Endodermal cell (in vitro differentiated cells): ENCODE data around the gene MPZL1. TPM values are rescaled to one million over a fixed set of nuclear protein-coding genes. Genes with fewer than 3 reads are reported as not detected.

Experiments used
- DNase-seq: peaks from one replicate; pipeline ENCODE4 v3.0.0-alpha.2; 2017
- H3K27ac ChIP-seq: 2 replicates; pipeline ENCODE4 v1.5.1; 2013; ENCODE audit warnings: mild to moderate bottlenecking, low read depth, low read length, moderate library complexity
- H3K27me3 ChIP-seq: 2 replicates; pipeline ENCODE4 v1.6.1; 2013; ENCODE audit warnings: mild to moderate bottlenecking, low read length, moderate library complexity; ENCODE audit not compliant: insufficient read depth, control insufficient read depth, poor library complexity, severe bottlenecking
- H3K36me3 ChIP-seq: 2 replicates; pipeline ENCODE4 v1.7.0; 2013; ENCODE audit warnings: mild to moderate bottlenecking, low read length, moderate library complexity; ENCODE audit not compliant: control insufficient read depth, insufficient read depth
- H3K4me1 ChIP-seq: one replicate; pipeline ENCODE4 v1.7.0; 2013; ENCODE audit warnings: low read length; ENCODE audit not compliant: control insufficient read depth, insufficient read depth
- H3K4me3 ChIP-seq: 2 replicates; pipeline ENCODE4 v1.5.1; 2013; ENCODE audit warnings: mild to moderate bottlenecking, low read length, moderate library complexity
- H3K9ac ChIP-seq: 2 replicates; pipeline ENCODE4 v1.6.1; 2013; ENCODE audit warnings: mild to moderate bottlenecking, low read length, moderate library complexity; ENCODE audit not compliant: poor library complexity, severe bottlenecking; ENCODE audit errors: extremely low read depth
- H3K9me3 ChIP-seq: 2 replicates; pipeline ENCODE4 v1.6.1; 2013; ENCODE audit warnings: mild to moderate bottlenecking, low read length, moderate library complexity; ENCODE audit not compliant: control insufficient read depth
- H3K27ac Mint-ChIP-seq: 2 replicates; pipeline ENCODE4 v1.8.0; 2020; ENCODE audit warnings: mixed read lengths
- H3K27me3 Mint-ChIP-seq: 2 replicates; pipeline ENCODE4 v1.8.0; 2021; ENCODE audit warnings: mild to moderate bottlenecking, mixed read lengths; ENCODE audit not compliant: insufficient read depth
- H3K36me3 Mint-ChIP-seq: 2 replicates; pipeline ENCODE4 v1.8.0; 2020; ENCODE audit warnings: low read depth, mixed read lengths
- H3K4me1 Mint-ChIP-seq: 2 replicates; pipeline ENCODE4 v1.8.0; 2020; ENCODE audit warnings: mixed read lengths
- H3K4me3 Mint-ChIP-seq: 2 replicates; pipeline ENCODE4 v1.8.0; 2020; ENCODE audit warnings: mild to moderate bottlenecking, moderate library complexity, mixed read lengths
- H3K9me3 Mint-ChIP-seq: 2 replicates; pipeline ENCODE4 v1.8.0; 2020; ENCODE audit warnings: mild to moderate bottlenecking, mixed read lengths
- CTCF ChIP-seq: fragments of 200-600 bp; sonication (generic); conservative IDR thresholded peaks from 2 replicates; pipeline ENCODE4 v1.5.0; 2021; ENCODE audit warnings: antibody characterized with exemption, mild to moderate bottlenecking
- WGBS, 2 experiments: methylation state at CpG; one replicate each; pipeline versions ENCODE4 v1.1.5 to v1.1.7; 2013; ENCODE audit warnings: missing lambda C conversion rate in 2 of 2, mixed read lengths in 1 of 2; ENCODE audit not compliant: insufficient coverage in 1 of 2, insufficient read length in 1 of 2; 5-methylcytosine and 5-hydroxymethylcytosine counted together
- total RNA-seq, 2 donors: library from RNA; stranded (reverse); fragmentation: NEBNext Ultra II Directional in 1 of 2; extraction: Animal tissue kit (Norgen Biotek cat#: 25700) in 1 of 2; gene quantifications; 2 replicates in 1 of 2; 3 replicates in 1 of 2; pipeline ENCODE4 v1.2.1, GENCODE V29; 2021

Gene MPZL1
- total RNA-seq, 2 donors from 2014 or later = 111 to 114 TPM

DNA sequence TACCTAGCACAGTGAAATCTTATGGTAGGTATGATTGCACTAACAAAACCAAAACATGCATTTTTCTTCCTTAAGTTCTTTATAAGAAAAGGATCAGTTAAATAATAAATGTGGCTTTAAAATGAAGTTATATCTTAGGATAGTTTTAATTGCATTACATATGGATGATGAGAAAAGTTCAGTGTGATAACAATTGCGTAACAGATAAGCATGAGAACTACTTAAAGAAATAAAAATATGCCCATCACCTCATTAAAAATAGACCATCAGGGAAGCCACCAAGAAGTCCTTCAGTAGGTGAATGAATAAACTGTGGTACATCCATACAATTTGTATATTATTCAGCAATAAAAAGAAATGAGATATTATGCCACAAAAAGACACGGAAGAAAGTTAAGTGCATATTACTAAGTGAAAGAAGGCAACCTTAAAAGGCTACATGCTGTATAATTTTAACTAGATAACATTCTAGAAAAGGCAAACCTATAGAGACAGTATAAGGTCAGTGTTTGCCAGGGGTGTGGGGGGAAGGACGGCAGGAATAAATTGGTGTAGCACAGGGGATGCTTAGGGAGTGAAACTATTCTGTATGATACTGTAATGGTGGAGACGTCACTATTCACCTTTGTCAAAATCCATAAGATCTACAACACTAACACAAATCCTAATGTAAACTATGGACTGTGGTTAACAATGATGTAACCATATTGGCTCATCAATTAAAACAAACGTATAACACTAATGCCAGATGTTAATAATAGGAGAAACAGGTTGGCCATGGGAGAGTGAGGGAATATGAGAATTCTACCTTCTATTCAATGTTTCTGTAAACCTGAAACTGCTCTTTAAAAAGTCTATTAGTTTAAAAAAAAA, 42.9 kb downstream of the MPZL1 start:
- Mint-ChIP-seq H3K27ac (no peak overlapping the region), H3K27me3 (peaks cover 4% of the 10 kb centered on the region), H3K36me3 (peaks cover 31% of the 10 kb centered on the region), H3K4me3 (no peak overlapping the region), H3K4me1 (peaks cover 38% of the 10 kb centered on the region), H3K9me3 (no peaks in the 10 kb centered on the region)
- H3K4me1 ChIP-seq = no peaks in the 10 kb centered on the region
- 90 to 100% methylated on average over 1 to 5 of the region's 5 CpGs for WGBS, 2 experiments
- no peak overlapping the region for H3K4me3 ChIP-seq
- H3K9ac ChIP-seq = no peak overlapping the region
- H3K9me3 ChIP-seq = no peaks in the 10 kb centered on the region
- peaks cover 25% of the 10 kb centered on the region for H3K36me3 ChIP-seq
- no peaks in the 10 kb centered on the region for H3K27me3 ChIP-seq
- DNase-seq = no peak
- H3K27ac ChIP-seq = no peak overlapping the region
- no peak for TF ChIP-seq CTCF

GRCh38 chr1:167765496-167765895, 43.7 kb downstream of the MPZL1 start:
- H3K27me3 ChIP-seq = no peaks in the 10 kb centered on the region
- H3K4me3 ChIP-seq = no peak overlapping the region
- Mint-ChIP-seq H3K36me3 (peaks cover 33% of the 10 kb centered on the region), H3K4me1 (peaks cover 39% of the 10 kb centered on the region), H3K27ac (no peak overlapping the region), H3K27me3 (peaks cover 4% of the 10 kb centered on the region), H3K9me3 (no peaks in the 10 kb centered on the region), H3K4me3 (no peak overlapping the region)
- DNase-seq = no peak
- no peak for TF ChIP-seq CTCF
- peaks cover 25% of the 10 kb centered on the region for H3K36me3 ChIP-seq
- H3K4me1 ChIP-seq = no peaks in the 10 kb centered on the region
- H3K9me3 ChIP-seq = no peaks in the 10 kb centered on the region
- H3K27ac ChIP-seq = no peak overlapping the region
- WGBS, 2 experiments = 90 to 94% methylated on average over 4 to 6 of the region's 6 CpGs
- H3K9ac ChIP-seq = no peak overlapping the region

GRCh38 chr1:167766538-167766937, 44.8 kb downstream of the MPZL1 start:
- no peaks in the 10 kb centered on the region for H3K27me3 ChIP-seq
- peaks cover 41% of the 10 kb centered on the region for H3K36me3 Mint-ChIP-seq
- peaks cover 25% of the 10 kb centered on the region for H3K36me3 ChIP-seq
- WGBS, 2 experiments = 96 to 100% methylated on average over 2 of the region's 2 CpGs
- H3K4me3 ChIP-seq = no peak overlapping the region
- no peaks in the 10 kb centered on the region for H3K9me3 ChIP-seq
- H3K27ac Mint-ChIP-seq = no peak overlapping the region
- H3K27ac ChIP-seq = no peak overlapping the region
- peaks cover 38% of the 10 kb centered on the region for H3K4me1 Mint-ChIP-seq
- no peak for TF ChIP-seq CTCF
- peaks cover 3% of the 10 kb centered on the region for H3K9me3 Mint-ChIP-seq
- no peaks in the 10 kb centered on the region for H3K4me1 ChIP-seq
- no peak overlapping the region for H3K4me3 Mint-ChIP-seq
- no peak overlapping the region for H3K9ac ChIP-seq
- DNase-seq = no peak
- H3K27me3 Mint-ChIP-seq = peaks cover 4% of the 10 kb centered on the region
